Ishikawa (cell line): ENCODE results near the gene LARP4B.

Source experiments
- CREB1 ChIP-seq: IDR thresholded peaks from 2 replicates; pipeline ENCODE4 v1.6.1; 2012; ENCODE audit warnings: low read depth
- EGR1 ChIP-seq: IDR thresholded peaks from 2 replicates; pipeline ENCODE4 v1.6.1; 2012
- EP300 ChIP-seq: IDR thresholded peaks from 2 replicates; pipeline ENCODE4 v1.6.1; 2012; ENCODE audit warnings: borderline replicate concordance
- FOXM1 ChIP-seq: IDR thresholded peaks from 2 replicates; pipeline ENCODE4 v1.6.1; 2012; ENCODE audit warnings: low read depth, borderline replicate concordance
- NFIC ChIP-seq: IDR thresholded peaks from 2 replicates; pipeline ENCODE4 v1.6.1; 2012
- RAD21 ChIP-seq: IDR thresholded peaks from 2 replicates; pipeline ENCODE4 v1.6.1; 2012; ENCODE audit warnings: low read depth
- REST ChIP-seq: IDR thresholded peaks from 2 replicates; pipeline ENCODE4 v1.6.1; 2012; ENCODE audit warnings: low read depth, mild to moderate bottlenecking
- TAF1 ChIP-seq: IDR thresholded peaks from 2 replicates; pipeline ENCODE4 v1.6.1; 2012; ENCODE audit warnings: low read depth, mild to moderate bottlenecking
- TCF12 ChIP-seq: IDR thresholded peaks from 2 replicates; pipeline ENCODE4 v1.6.1; 2012; ENCODE audit warnings: low read depth
- YY1 ChIP-seq: IDR thresholded peaks from 2 replicates; pipeline ENCODE4 v1.6.1; 2012; ENCODE audit warnings: low read depth
- ZBTB7A ChIP-seq: IDR thresholded peaks from 2 replicates; pipeline ENCODE4 v1.6.1; 2012; ENCODE audit warnings: low read depth
- TF ChIP-seq, protein P1 (sequence below): IDR thresholded peaks from 2 replicates; pipeline ENCODE4 v1.6.1; 2012
- TF ChIP-seq, protein P2 (sequence below): IDR thresholded peaks from 2 replicates; pipeline ENCODE4 v1.6.1; 2012

- TF ChIP-seq RAD21 = no peak
- no peak for TF ChIP-seq TAF1
- no peak for TF ChIP-seq CREB1
- no peak for TF ChIP-seq REST
- TF ChIP-seq, protein P1, sequence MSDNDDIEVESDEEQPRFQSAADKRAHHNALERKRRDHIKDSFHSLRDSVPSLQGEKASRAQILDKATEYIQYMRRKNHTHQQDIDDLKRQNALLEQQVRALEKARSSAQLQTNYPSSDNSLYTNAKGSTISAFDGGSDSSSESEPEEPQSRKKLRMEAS = no peak
- TF ChIP-seq EGR1 = no peak
- TF ChIP-seq FOXM1 = no peak
- no peak for TF ChIP-seq EP300
- no peak for TF ChIP-seq NFIC
- TF ChIP-seq TCF12 = no peak
- TF ChIP-seq YY1 = no peak
- TF ChIP-seq, protein P2, sequence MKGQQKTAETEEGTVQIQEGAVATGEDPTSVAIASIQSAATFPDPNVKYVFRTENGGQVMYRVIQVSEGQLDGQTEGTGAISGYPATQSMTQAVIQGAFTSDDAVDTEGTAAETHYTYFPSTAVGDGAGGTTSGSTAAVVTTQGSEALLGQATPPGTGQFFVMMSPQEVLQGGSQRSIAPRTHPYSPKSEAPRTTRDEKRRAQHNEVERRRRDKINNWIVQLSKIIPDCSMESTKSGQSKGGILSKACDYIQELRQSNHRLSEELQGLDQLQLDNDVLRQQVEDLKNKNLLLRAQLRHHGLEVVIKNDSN = no peak
- no peak for TF ChIP-seq ZBTB7A
Observed at GRCh38 chr10:770975-771374, 160.5 kb downstream of the LARP4B start.
